ENCODE results near the gene SNX8.

DNA sequence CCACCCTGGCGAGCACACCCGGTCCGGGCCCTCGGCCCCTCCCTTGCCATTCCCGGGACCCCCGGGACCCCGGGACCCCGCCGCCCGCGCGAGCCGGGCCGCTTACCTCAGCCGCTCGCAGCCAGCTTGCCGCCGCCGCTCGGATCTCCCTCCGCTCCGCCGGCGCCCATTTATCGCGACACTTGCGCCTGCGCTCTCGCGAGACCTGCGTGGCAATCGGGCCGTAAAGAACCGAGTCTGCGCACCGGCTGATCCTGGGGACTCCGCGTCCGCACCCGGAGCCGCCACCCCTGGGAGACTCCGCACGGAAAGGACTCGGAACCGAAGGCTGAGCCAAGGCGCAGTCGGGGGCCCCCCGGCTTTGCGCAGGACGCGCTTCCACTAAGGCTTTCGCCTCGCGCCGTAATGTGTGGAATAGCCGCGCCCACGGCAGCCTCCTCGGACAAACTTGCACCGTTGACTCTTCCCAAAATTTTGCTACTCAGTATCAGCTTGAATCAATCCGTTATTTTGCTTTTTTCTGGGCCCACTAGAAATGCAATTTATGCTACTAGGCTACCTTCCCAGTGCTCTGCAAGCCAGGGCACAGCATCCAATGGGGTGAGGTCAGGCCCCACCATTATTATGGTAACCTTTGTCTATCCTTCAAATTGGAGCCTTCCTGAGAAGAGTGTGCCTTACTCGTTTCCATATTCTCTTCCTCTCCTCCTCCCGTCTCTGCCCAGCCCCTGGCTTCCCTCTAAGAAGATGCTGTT lies 81.3 kb downstream of the SNX8 start, which contains the start of gene MAD1L1:
- TF ChIP-seq GATA3 (IDR thresholded peaks at IDR 0.05; ENCODE audit: low read depth, low read length) = no peak
- no peak for TF ChIP-seq GATA2 (IDR thresholded peaks at IDR 0.05; ENCODE audit: low read depth, low read length)

Measured in SH-SY5Y (cell line).